Suprapubic skin (tissue), 3 donors: ENCODE measurements around the gene CENPA.

Experiments used
- POLR2A ChIP-seq, 2 donors: fragments of 450-650 bp; IDR thresholded peaks; one replicate each; pipeline ENCODE4 v1.6.1; 2017; ENCODE audit warnings: antibody characterized with exemption in 2 of 2, mild to moderate bottlenecking in 2 of 2, moderate library complexity in 2 of 2
- TF ChIP-seq, protein P1 (sequence below), 2 donors: fragments of 200-600 bp in 1 of 2; fragments of 450-650 bp in 1 of 2; sonication (generic) in 1 of 2; IDR thresholded peaks; one replicate each; pipeline ENCODE4 v1.5.1; 2016 to 2019; ENCODE audit warnings: antibody characterized with exemption in 2 of 2, mild to moderate bottlenecking in 1 of 2, moderate library complexity in 1 of 2

DNA sequence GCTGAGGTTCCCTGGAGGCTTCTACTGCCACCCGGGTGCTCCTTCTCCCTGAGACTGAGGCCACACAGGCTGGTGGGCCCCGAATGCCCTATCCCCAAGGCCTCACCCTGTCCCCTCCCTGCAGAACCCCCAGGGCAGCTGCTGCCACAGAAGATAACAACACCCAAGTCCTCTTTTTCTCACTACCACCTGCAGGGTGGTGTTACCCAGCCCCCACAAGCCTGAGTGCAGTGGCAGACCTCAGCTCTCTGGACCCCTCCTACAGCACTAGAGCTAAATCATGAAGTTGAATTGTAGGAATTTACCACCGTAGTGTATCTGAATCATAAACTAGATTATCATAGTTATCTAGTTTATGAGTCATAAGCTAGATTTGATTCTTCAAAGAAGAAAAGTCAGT, 7.3 kb upstream of the CENPA start:
- TF ChIP-seq, protein P1, sequence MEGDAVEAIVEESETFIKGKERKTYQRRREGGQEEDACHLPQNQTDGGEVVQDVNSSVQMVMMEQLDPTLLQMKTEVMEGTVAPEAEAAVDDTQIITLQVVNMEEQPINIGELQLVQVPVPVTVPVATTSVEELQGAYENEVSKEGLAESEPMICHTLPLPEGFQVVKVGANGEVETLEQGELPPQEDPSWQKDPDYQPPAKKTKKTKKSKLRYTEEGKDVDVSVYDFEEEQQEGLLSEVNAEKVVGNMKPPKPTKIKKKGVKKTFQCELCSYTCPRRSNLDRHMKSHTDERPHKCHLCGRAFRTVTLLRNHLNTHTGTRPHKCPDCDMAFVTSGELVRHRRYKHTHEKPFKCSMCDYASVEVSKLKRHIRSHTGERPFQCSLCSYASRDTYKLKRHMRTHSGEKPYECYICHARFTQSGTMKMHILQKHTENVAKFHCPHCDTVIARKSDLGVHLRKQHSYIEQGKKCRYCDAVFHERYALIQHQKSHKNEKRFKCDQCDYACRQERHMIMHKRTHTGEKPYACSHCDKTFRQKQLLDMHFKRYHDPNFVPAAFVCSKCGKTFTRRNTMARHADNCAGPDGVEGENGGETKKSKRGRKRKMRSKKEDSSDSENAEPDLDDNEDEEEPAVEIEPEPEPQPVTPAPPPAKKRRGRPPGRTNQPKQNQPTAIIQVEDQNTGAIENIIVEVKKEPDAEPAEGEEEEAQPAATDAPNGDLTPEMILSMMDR (IDR thresholded peaks at IDR 0.05): no peak
- no peak for TF ChIP-seq POLR2A (IDR thresholded peaks at IDR 0.05)
